Progenitor cell of endocrine pancreas (in vitro differentiated cells): ENCODE results near the gene KIAA1755. TPM values are rescaled to one million over a fixed set of nuclear protein-coding genes. Genes with fewer than 3 reads are reported as not detected.

ENCODE experiments used
- DNase-seq: peaks from one replicate; pipeline ENCODE4 v3.0.0; 2021; ENCODE audit warnings: low spot score; ENCODE audit not compliant: unreplicated experiment
- H3K27ac Mint-ChIP-seq: 2 replicates; pipeline ENCODE4 v1.8.0; 2021; ENCODE audit warnings: mild to moderate bottlenecking, moderate library complexity, mixed read lengths
- H3K27me3 Mint-ChIP-seq: 2 replicates; pipeline ENCODE4 v1.8.0; 2021; ENCODE audit warnings: mixed read lengths
- H3K36me3 Mint-ChIP-seq: 2 replicates; pipeline ENCODE4 v1.8.0; 2022; ENCODE audit warnings: mixed read lengths; ENCODE audit not compliant: insufficient read depth
- H3K4me1 Mint-ChIP-seq: 2 replicates; pipeline ENCODE4 v1.8.0; 2021; ENCODE audit warnings: low read depth, mixed read lengths
- H3K4me3 Mint-ChIP-seq: 2 replicates; pipeline ENCODE4 v1.8.0; 2021; ENCODE audit warnings: low read depth, mild to moderate bottlenecking, moderate library complexity, mixed read lengths
- H3K9me3 Mint-ChIP-seq: 2 replicates; pipeline ENCODE4 v1.8.0; 2021; ENCODE audit warnings: low read depth, mixed read lengths
- CTCF ChIP-seq: fragments of 200-600 bp; sonication (generic); IDR thresholded peaks from one replicate; pipeline ENCODE4 v1.5.0; 2021; ENCODE audit warnings: antibody characterized with exemption, mild to moderate bottlenecking; ENCODE audit not compliant: unreplicated experiment
- total RNA-seq: library from RNA; stranded (reverse); gene quantifications from 2 replicates; pipeline ENCODE4 v1.2.1, GENCODE V29; 2021

Gene KIAA1755
- total RNA-seq, 1 donor from 2014 or later, result 0.29 TPM

GRCh38 chr20:38278131-38278530, 17.6 kb upstream of the KIAA1755 start:
- Mint-ChIP-seq H3K4me3 (no peak overlapping the region), H3K36me3 (no peaks in the 10 kb centered on the region), H3K4me1 (no peaks in the 10 kb centered on the region), H3K9me3 (peaks cover 6% of the 10 kb centered on the region), H3K27ac (no peak overlapping the region), H3K27me3 (no peaks in the 10 kb centered on the region)
- no peak for TF ChIP-seq CTCF
- no peak for DNase-seq

DNA sequence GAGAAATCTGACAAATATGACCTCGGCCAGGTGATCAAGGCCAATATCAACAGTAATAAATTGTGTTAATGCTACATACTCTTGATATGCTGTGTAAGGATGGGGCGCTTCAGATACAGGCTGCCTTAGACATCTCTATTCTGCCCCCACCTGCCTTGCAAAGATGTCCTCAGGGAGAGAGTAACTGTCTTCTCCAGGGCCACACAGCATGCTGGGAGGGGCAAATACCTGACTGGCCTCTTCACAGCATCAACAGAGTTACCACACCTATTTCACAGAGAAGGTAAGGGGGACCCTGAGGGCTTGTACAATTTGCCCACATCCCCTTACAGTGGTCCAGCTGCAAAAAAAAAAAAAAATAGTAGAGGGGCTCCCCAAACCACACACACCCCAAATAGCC, 17.2 kb upstream of the KIAA1755 start:
- peaks cover 6% of the 10 kb centered on the region for H3K9me3 Mint-ChIP-seq
- no peaks in the 10 kb centered on the region for H3K4me1 Mint-ChIP-seq
- H3K36me3 Mint-ChIP-seq, result no peaks in the 10 kb centered on the region
- H3K4me3 Mint-ChIP-seq, result no peak overlapping the region
- DNase-seq, result no peak
- H3K27ac Mint-ChIP-seq, result no peak overlapping the region
- H3K27me3 Mint-ChIP-seq, result no peaks in the 10 kb centered on the region
- TF ChIP-seq CTCF, result no peak

- Mint-ChIP-seq H3K27me3 (no peaks in the 10 kb centered on the region), H3K4me3 (no peak overlapping the region)
Measured at GRCh38 chr20:38277285-38277684, 16.8 kb upstream of the KIAA1755 start.

DNA sequence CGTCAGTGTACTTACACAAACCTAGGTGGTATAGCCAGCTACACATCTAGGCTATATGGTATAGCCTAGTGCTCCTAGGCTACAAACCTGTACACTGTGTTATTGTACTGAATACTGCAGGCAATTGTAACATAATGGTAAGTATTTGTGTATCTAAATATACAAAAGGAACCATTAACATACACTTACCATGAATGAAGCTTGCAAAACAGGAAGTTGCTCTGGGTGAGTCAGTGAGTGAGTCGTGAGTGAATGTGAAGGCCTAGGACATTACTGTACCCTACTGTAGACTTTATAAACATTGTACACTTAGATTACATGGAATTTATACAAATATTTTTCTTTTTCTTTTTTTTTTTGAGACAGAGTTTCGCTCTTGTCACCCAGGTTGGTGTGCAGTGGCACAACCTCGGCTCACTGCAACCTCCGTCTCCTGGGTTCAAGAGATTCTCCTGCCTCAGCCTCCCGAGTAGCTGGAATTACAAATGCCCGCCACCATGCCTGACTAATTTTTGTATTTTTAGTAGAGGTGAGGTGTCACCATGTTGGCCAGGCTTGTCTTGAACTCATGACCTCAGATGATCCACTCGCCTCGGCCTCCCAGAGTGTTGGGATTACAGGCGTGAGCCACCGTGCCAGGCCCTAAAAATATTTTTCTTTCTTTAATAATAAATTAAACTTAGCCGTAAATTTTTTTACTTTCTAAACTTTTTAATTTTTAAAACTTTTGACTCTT, 15.4 kb upstream of the KIAA1755 start:
- H3K4me1 Mint-ChIP-seq, result no peaks in the 10 kb centered on the region
- no peak overlapping the region for H3K4me3 Mint-ChIP-seq
- no peak overlapping the region for H3K27ac Mint-ChIP-seq
- H3K36me3 Mint-ChIP-seq, result no peaks in the 10 kb centered on the region
- no peak for DNase-seq
- H3K27me3 Mint-ChIP-seq, result peaks cover 5% of the 10 kb centered on the region
- no peak for TF ChIP-seq CTCF
- H3K9me3 Mint-ChIP-seq, result peaks cover 6% of the 10 kb centered on the region

More at GRCh38 chr20:38277285-38277684, 16.8 kb upstream of the KIAA1755 start:
- no peak overlapping the region for H3K27ac Mint-ChIP-seq
- no peak for DNase-seq
- H3K36me3 Mint-ChIP-seq, result no peaks in the 10 kb centered on the region
- no peak for TF ChIP-seq CTCF
- H3K9me3 Mint-ChIP-seq, result peaks cover 6% of the 10 kb centered on the region
- no peaks in the 10 kb centered on the region for H3K4me1 Mint-ChIP-seq

DNA sequence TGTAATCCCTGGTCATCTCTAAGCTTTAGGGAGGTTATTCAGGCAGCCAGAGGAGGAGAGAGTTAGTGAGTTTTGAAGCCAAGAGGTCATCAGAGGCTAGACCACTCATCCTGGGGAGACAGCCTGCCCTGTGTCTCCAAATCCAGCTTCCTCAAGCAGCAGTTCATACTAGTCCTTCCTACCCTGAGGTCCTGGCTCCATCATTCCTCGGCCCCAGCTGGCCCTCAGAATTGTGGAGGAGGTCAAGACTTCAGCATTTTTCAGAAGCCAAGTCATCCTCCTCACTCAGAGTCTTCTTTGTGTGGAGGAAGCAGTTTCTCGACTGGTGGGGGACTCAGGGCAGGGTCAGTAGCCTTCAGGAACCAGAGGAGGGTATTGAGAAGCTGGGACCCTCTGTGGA, 12.4 kb upstream of the KIAA1755 start:
- H3K9me3 Mint-ChIP-seq, result peaks cover 6% of the 10 kb centered on the region

More for the DNA sequence above, 12.4 kb upstream of the KIAA1755 start:
- Mint-ChIP-seq H3K4me1 (no peaks in the 10 kb centered on the region), H3K36me3 (no peaks in the 10 kb centered on the region), H3K27ac (no peak overlapping the region), H3K4me3 (no peak overlapping the region), H3K27me3 (peaks cover 21% of the 10 kb centered on the region)
- TF ChIP-seq CTCF, result no peak
- no peak for DNase-seq
